Cardiac fibroblast (primary cell): Measurements from ENCODE around the gene CERK.

Experiments used
- DNase-seq, 2 donors: peaks; one replicate each; pipeline versions ENCODE4 v3.0.0 to v3.0.0-alpha.2; 2010; ENCODE audit warnings: low read depth in 2 of 2
- H3K4me3 ChIP-seq, 2 donors: replicated peaks in 1 of 2; 1 replicate in 1 of 2; 2 replicates in 1 of 2; pipeline ENCODE4 v1.5.1; 2011; ENCODE audit warnings: low read depth in 2 of 2, low read length in 2 of 2, mild to moderate bottlenecking in 2 of 2, moderate library complexity in 1 of 2
- TF ChIP-seq, protein P1 (sequence below): IDR thresholded peaks from one replicate; pipeline ENCODE4 v1.5.1; 2011; ENCODE audit warnings: low read depth, mild to moderate bottlenecking, low read length, inconsistent platforms

The CERK gene

DNA sequence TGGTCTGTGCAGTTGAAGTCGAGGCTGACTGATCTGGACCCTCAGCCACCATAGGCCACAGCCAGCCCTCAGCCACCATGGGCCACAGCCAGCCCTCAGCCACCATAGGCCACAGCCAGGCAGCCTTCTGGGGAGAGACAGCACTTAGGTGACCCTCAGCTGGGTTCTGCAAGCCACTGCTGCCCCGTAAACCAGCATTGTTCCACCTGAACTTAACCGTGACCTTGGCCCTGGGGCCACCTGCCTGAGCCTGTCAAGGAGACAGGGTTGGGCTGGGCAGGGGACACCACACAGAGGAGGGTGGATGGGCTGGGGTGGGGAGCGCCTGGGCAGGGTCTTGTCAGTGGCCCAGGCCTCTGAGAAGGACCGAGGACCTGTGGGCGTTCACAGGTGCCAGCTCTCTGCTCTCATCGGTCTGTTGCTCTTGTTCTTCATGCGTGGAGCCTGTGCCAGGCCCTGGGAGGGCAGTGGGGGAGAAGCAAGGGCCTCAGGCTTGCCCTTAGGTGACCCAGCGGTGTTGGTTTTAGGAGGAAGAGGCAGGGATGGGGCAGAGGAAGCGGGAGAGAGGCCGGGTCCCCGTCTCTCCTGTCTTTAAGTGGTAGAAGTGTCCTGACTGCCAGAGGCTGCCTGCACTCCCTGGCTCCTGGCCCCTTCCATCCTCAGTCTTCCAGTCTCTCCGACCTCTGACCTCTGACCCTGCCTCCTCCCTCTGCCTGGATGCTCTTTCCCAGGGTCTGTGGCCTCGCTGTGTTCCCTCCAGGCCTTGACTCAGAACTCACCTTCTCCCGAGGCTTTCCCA lies 81.0 kb downstream of the CERK start:
- no peak for DNase-seq
- TF ChIP-seq, protein P1, sequence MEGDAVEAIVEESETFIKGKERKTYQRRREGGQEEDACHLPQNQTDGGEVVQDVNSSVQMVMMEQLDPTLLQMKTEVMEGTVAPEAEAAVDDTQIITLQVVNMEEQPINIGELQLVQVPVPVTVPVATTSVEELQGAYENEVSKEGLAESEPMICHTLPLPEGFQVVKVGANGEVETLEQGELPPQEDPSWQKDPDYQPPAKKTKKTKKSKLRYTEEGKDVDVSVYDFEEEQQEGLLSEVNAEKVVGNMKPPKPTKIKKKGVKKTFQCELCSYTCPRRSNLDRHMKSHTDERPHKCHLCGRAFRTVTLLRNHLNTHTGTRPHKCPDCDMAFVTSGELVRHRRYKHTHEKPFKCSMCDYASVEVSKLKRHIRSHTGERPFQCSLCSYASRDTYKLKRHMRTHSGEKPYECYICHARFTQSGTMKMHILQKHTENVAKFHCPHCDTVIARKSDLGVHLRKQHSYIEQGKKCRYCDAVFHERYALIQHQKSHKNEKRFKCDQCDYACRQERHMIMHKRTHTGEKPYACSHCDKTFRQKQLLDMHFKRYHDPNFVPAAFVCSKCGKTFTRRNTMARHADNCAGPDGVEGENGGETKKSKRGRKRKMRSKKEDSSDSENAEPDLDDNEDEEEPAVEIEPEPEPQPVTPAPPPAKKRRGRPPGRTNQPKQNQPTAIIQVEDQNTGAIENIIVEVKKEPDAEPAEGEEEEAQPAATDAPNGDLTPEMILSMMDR, result no peak

GRCh38 chr22:46655861-46656608 lies 82.0 kb downstream of the CERK start:
- TF ChIP-seq, protein P1, result no peak
- H3K4me3 ChIP-seq, result no peak overlapping the region
- DNase-seq, result no peak

More for the DNA sequence above, 81.0 kb downstream of the CERK start:
- no peak overlapping the region for H3K4me3 ChIP-seq

- TF ChIP-seq, protein P1, result no peak
- no peak overlapping the region for H3K4me3 ChIP-seq
- DNase-seq, result no peak
Measured at GRCh38 chr22:46654927-46655595, 83.0 kb downstream of the CERK start.

DNA sequence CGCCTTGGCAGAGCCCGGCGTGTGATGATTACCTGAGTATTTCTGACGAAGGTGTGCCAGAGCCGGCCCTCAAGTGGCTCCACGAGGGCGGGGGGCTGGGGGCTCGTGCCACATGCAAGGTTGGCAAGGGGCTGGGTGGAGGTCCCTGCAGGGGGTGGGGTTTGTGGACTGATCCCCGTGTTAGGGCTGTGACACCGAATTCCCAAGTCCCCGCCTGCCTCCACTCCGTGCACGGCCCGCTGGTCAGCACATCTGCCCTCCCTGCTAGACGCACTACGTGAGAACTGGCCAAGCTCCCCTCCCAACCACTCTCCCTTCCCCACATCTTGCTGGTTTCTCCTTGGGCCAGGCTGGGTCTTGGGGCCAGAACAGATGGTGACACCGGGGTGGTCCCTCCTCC lies 83.6 kb downstream of the CERK start:
- TF ChIP-seq, protein P1, result no peak
- no peak for DNase-seq
- H3K4me3 ChIP-seq, result no peak overlapping the region

GRCh38 chr22:46653596-46653995 lies 84.5 kb downstream of the CERK start:
- H3K4me3 ChIP-seq, result no peak overlapping the region
- no peak for DNase-seq
- TF ChIP-seq, protein P1, result no peak

- TF ChIP-seq, protein P1, result peak; percentile 11
- H3K4me3 ChIP-seq, result peak overlapping the region in 1 of 2 donors; percentile 30
- peak; percentile 46 to 56 for DNase-seq
Measured at GRCh38 chr22:46652847-46653331, 85.2 kb downstream of the CERK start.
